Adrenal gland (tissue), 5 donors: ENCODE results near the gene SPAG9.

Source experiments
- POLR2A ChIP-seq, 2 donors: fragments of 450-650 bp; IDR thresholded peaks; one replicate each; pipeline ENCODE4 v1.6.1; 2017; ENCODE audit warnings: antibody characterized with exemption in 2 of 2, mild to moderate bottlenecking in 2 of 2, moderate library complexity in 1 of 2
- TF ChIP-seq, protein P1 (sequence below), 6 experiments: fragments of 450-650 bp in 4 of 6; fragments of 200-600 bp in 2 of 6; sonication (generic) in 1 of 6; IDR thresholded peaks; 1 replicate in 5 of 6; 2 replicates in 1 of 6; pipeline versions ENCODE4 v1.5.1 to v1.8.0; 2016 to 2021; ENCODE audit warnings: antibody characterized with exemption in 6 of 6, mild to moderate bottlenecking in 2 of 6, moderate library complexity in 1 of 6
- donor health status: DM: no; HTN: no; CAD: no.

DNA sequence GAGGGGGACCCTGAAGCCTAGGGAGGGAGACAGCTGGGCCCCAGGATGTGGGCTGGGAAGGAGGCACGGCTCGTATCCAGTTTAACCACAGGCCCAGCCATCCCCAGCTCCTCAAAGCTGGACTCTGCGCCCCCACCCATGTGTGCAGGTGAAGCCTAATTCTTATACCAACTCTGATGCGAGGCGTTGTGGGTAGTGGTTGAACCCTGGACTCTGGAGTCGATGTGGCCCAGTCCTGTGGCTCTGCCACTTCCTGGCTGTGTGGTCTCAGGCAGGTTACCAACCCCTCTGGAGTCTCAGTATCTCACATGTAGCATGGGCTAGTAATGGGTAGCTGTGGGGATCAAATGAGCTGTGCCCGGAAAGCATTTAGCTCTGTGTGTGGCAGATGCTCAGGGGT, 194.1 kb downstream of the SPAG9 start:
- TF ChIP-seq, protein P1, sequence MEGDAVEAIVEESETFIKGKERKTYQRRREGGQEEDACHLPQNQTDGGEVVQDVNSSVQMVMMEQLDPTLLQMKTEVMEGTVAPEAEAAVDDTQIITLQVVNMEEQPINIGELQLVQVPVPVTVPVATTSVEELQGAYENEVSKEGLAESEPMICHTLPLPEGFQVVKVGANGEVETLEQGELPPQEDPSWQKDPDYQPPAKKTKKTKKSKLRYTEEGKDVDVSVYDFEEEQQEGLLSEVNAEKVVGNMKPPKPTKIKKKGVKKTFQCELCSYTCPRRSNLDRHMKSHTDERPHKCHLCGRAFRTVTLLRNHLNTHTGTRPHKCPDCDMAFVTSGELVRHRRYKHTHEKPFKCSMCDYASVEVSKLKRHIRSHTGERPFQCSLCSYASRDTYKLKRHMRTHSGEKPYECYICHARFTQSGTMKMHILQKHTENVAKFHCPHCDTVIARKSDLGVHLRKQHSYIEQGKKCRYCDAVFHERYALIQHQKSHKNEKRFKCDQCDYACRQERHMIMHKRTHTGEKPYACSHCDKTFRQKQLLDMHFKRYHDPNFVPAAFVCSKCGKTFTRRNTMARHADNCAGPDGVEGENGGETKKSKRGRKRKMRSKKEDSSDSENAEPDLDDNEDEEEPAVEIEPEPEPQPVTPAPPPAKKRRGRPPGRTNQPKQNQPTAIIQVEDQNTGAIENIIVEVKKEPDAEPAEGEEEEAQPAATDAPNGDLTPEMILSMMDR (IDR thresholded peaks at IDR 0.05): no peak
- TF ChIP-seq POLR2A (IDR thresholded peaks at IDR 0.05): no peak
